ENCODE data around the gene RBM4.
"Not testable (repeated sequence)": the region's sequence is repeated elsewhere in the genome, so short reads cannot be mapped to it uniquely, and the experiment has no call there.

The RBM4 gene

DNA sequence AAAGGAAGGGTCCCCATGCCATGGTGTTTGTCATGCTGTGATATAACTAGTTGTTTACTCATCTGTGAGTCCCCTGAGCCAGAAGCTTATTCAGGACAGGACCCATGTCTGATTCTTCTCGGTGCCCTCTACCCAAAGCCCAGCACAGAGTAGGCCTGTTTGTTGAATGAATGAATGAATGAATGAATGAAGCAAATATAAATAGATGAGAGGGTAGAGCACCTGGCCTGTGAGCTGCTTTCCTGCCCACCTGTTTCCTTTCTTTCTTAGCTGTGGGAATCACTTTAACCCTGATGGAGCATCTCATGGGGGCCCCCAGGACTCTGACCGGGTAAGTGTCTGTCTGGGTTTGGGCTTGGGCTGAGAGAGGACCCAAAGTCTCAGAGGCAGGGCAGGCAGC, 38.3 kb upstream of the RBM4 start:
- Histone ChIP-seq H3K4me1 (ENCODE audit: insufficient read depth, low read length) (no peaks in the 10 kb centered on the region; the same call in 1 of the 2 replicates), H2AFZ (ENCODE audit: low read depth, low read length) (no peak overlapping the region), H3K79me2 (ENCODE audit: insufficient read depth, low read length) (peaks cover 3% of the 10 kb centered on the region; the same call in 1 of the 2 replicates), H3K9ac (ENCODE audit: low read depth, low read length) (no peak overlapping the region), H3K4me2 (ENCODE audit: insufficient read depth, low read length) (no peak overlapping the region), H3K9me3 (ENCODE audit: insufficient read depth, low read length, severe bottlenecking) (no peaks in the 10 kb centered on the region), H4K20me1 (ENCODE audit: insufficient read depth, low read length) (no peaks in the 10 kb centered on the region), H3K27ac (ENCODE audit: low read length) (no peak overlapping the region), H3K27me3 (ENCODE audit: insufficient read depth, low read length, poor library complexity) (no peaks in the 10 kb centered on the region), H3K36me3 (ENCODE audit: insufficient read depth, low read length) (peaks cover 31% of the 10 kb centered on the region), H3K4me3 (ENCODE audit: low read depth in 1 of 2, low read length in 2 of 2) (no peak overlapping the region)
- no peak for DNase-seq
- TF ChIP-seq, protein P1, sequence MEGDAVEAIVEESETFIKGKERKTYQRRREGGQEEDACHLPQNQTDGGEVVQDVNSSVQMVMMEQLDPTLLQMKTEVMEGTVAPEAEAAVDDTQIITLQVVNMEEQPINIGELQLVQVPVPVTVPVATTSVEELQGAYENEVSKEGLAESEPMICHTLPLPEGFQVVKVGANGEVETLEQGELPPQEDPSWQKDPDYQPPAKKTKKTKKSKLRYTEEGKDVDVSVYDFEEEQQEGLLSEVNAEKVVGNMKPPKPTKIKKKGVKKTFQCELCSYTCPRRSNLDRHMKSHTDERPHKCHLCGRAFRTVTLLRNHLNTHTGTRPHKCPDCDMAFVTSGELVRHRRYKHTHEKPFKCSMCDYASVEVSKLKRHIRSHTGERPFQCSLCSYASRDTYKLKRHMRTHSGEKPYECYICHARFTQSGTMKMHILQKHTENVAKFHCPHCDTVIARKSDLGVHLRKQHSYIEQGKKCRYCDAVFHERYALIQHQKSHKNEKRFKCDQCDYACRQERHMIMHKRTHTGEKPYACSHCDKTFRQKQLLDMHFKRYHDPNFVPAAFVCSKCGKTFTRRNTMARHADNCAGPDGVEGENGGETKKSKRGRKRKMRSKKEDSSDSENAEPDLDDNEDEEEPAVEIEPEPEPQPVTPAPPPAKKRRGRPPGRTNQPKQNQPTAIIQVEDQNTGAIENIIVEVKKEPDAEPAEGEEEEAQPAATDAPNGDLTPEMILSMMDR (IDR thresholded peaks at IDR 0.05; ENCODE audit: borderline replicate concordance, extremely low read depth, low read length, poor library complexity, severe bottlenecking): no peak
- TF ChIP-seq EZH2 (IDR thresholded peaks at IDR 0.05; ENCODE audit: borderline replicate concordance, low read depth, low read length, severe bottlenecking): no peak
- ATAC-seq (ENCODE audit: insufficient read depth, low read depth): no peak

DNA sequence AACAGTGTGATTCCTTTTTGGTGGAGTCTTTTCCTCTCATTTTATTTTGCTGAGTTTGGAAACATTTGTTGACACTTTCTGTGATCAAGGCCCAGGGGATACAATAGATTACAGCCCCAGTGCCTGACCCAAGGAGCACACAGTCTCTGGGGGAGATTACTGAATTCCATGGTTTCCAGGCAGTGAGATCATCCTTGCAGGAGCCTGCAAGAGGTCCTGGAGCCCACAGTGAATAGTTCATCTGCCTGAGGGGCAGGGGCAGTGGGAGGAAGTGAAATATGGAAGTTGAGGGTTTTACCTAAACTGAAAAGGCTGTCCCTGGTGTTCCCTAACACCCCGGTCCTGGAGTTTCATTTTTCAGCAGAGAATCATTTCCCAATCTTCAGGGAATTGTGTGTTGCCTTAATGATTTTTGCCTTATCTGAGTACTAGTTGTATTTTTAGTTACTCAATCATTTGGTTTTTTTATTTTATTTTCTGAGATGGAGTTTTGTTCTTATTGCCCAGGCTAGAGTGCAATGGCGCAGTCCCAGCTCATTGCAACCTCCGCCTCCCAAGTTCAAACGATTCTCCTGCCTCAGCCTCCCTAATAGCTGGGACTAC, 37.8 kb upstream of the RBM4 start:
- H3K9ac ChIP-seq (ENCODE audit: low read depth, low read length): no peak overlapping the region
- H3K79me2 ChIP-seq (ENCODE audit: insufficient read depth, low read length): peaks cover 3% of the 10 kb centered on the region; the same call in 1 of the 2 replicates
- H3K4me2 ChIP-seq (ENCODE audit: insufficient read depth, low read length): no peak overlapping the region
- no peak overlapping the region for H2AFZ ChIP-seq (ENCODE audit: low read depth, low read length)
- DNase-seq (no peak), ATAC-seq (ENCODE audit: insufficient read depth, low read depth) (no peak)
- TF ChIP-seq, protein P1 (IDR thresholded peaks at IDR 0.05; ENCODE audit: borderline replicate concordance, extremely low read depth, low read length, poor library complexity, severe bottlenecking): no peak
- TF ChIP-seq EZH2 (IDR thresholded peaks at IDR 0.05; ENCODE audit: borderline replicate concordance, low read depth, low read length, severe bottlenecking): no peak
- H3K36me3 ChIP-seq (ENCODE audit: insufficient read depth, low read length): peaks cover 36% of the 10 kb centered on the region
- H3K9me3 ChIP-seq (ENCODE audit: insufficient read depth, low read length, severe bottlenecking): no peaks in the 10 kb centered on the region
- H3K4me3 ChIP-seq (ENCODE audit: low read depth in 1 of 2, low read length in 2 of 2): no peak overlapping the region
- no peak overlapping the region for H3K27ac ChIP-seq (ENCODE audit: low read length)
- no peaks in the 10 kb centered on the region for H3K27me3 ChIP-seq (ENCODE audit: insufficient read depth, low read length, poor library complexity)
- no peaks in the 10 kb centered on the region for H4K20me1 ChIP-seq (ENCODE audit: insufficient read depth, low read length)
- H3K4me1 ChIP-seq (ENCODE audit: insufficient read depth, low read length): no peaks in the 10 kb centered on the region

DNA sequence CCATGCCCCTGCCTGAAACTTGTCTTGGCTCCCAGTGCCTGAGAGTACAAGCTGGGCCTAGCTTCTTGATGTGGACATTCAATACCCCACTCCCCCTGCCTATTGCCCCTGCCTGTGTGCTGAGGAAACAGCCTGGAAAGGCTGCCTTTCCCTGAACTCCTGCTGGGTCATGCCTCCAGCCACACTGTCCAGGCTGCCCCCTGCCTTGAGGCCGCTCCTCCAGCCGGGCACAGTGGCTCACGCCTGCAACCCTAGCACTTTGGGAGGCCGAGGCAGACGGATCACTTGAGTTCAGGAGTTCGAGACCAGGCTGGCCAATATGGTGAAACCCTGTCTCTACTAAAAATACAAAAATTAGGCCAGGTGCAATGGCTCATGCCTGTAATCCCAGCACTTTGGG, 35.4 kb upstream of the RBM4 start:
- H3K36me3 ChIP-seq (ENCODE audit: insufficient read depth, low read length): peaks cover 37% of the 10 kb centered on the region

DNA sequence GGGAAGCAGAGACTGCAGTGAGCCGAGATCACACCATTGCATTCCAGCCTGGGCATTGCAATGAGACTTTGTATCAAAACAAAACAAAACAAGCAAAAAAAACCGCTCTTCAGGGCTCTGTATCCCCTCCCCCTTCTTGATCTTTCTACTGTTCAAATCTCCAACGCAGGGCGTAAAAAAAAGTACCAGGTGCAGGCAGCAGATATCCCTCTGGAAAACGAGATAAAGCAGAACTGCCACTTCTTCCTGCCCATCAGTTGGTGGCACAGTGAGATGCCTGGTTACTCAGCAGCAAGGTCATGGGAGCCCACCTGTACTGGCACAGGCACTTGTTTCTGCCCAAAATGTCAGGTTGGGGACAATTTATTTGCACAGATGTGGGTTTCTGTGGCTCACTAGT, 34.3 kb upstream of the RBM4 start:
- Histone ChIP-seq H3K9ac (ENCODE audit: low read depth, low read length) (no peak overlapping the region), H3K27ac (ENCODE audit: low read length) (no peak overlapping the region), H3K4me1 (ENCODE audit: insufficient read depth, low read length) (no peaks in the 10 kb centered on the region), H3K4me2 (ENCODE audit: insufficient read depth, low read length) (no peak overlapping the region), H3K36me3 (ENCODE audit: insufficient read depth, low read length) (peaks cover 37% of the 10 kb centered on the region), H2AFZ (ENCODE audit: low read depth, low read length) (no peak overlapping the region), H3K79me2 (ENCODE audit: insufficient read depth, low read length) (no peaks in the 10 kb centered on the region), H4K20me1 (ENCODE audit: insufficient read depth, low read length) (no peaks in the 10 kb centered on the region), H3K27me3 (ENCODE audit: insufficient read depth, low read length, poor library complexity) (no peaks in the 10 kb centered on the region), H3K4me3 (ENCODE audit: low read depth in 1 of 2, low read length in 2 of 2) (no peak overlapping the region), H3K9me3 (ENCODE audit: insufficient read depth, low read length, severe bottlenecking) (no peaks in the 10 kb centered on the region)
- TF ChIP-seq, protein P1 (IDR thresholded peaks at IDR 0.05; ENCODE audit: borderline replicate concordance, extremely low read depth, low read length, poor library complexity, severe bottlenecking): no peak
- no peak for TF ChIP-seq EZH2 (IDR thresholded peaks at IDR 0.05; ENCODE audit: borderline replicate concordance, low read depth, low read length, severe bottlenecking)
- DNase-seq (no peak), ATAC-seq (ENCODE audit: insufficient read depth, low read depth) (no peak)

More for the DNA sequence above, 35.4 kb upstream of the RBM4 start:
- Histone ChIP-seq H2AFZ (ENCODE audit: low read depth, low read length) (no peak overlapping the region), H3K4me3 (ENCODE audit: low read depth in 1 of 2, low read length in 2 of 2) (no peak overlapping the region), H3K4me1 (ENCODE audit: insufficient read depth, low read length) (no peaks in the 10 kb centered on the region), H3K9ac (ENCODE audit: low read depth, low read length) (no peak overlapping the region), H3K4me2 (ENCODE audit: insufficient read depth, low read length) (no peak overlapping the region), H3K9me3 (ENCODE audit: insufficient read depth, low read length, severe bottlenecking) (no peaks in the 10 kb centered on the region), H3K79me2 (ENCODE audit: insufficient read depth, low read length) (no peaks in the 10 kb centered on the region), H4K20me1 (ENCODE audit: insufficient read depth, low read length) (no peaks in the 10 kb centered on the region), H3K27me3 (ENCODE audit: insufficient read depth, low read length, poor library complexity) (no peaks in the 10 kb centered on the region), H3K27ac (ENCODE audit: low read length) (no peak overlapping the region)
- no peak for DNase-seq
- TF ChIP-seq EZH2 (IDR thresholded peaks at IDR 0.05; ENCODE audit: borderline replicate concordance, low read depth, low read length, severe bottlenecking): no peak
- no peak for ATAC-seq (ENCODE audit: insufficient read depth, low read depth)

DNA sequence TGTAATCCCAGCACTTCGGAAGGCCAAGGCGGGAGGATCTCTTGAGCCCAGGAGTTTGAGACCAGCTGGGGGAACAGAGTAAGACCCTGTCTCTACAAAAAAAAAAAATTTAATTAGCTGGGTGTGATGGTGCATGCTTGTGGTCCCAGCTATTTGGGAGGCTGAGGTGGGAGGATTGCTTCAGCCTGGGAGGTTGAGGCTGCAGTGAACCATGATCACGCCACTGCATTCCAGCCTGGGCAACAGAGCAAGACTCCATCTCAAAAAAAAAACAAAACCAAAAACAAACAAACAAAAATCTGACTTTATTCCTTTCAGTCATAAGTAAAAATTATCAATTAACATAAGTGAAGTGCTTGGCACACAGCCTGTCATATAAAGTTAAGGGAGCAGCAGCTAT, 31.9 kb upstream of the RBM4 start:
- not testable (repeated sequence) for H3K4me2 ChIP-seq (ENCODE audit: insufficient read depth, low read length); H3K4me1 ChIP-seq (ENCODE audit: insufficient read depth, low read length); H3K4me3 ChIP-seq (ENCODE audit: low read depth in 1 of 2, low read length in 2 of 2); ATAC-seq (ENCODE audit: insufficient read depth, low read depth); H3K9ac ChIP-seq (ENCODE audit: low read depth, low read length); H4K20me1 ChIP-seq (ENCODE audit: insufficient read depth, low read length); H3K27ac ChIP-seq (ENCODE audit: low read length); H3K79me2 ChIP-seq (ENCODE audit: insufficient read depth, low read length); H3K9me3 ChIP-seq (ENCODE audit: insufficient read depth, low read length, severe bottlenecking); H2AFZ ChIP-seq (ENCODE audit: low read depth, low read length); DNase-seq; H3K27me3 ChIP-seq (ENCODE audit: insufficient read depth, low read length, poor library complexity)
- peaks cover 26% of the 10 kb centered on the region for H3K36me3 ChIP-seq (ENCODE audit: insufficient read depth, low read length)

All from DND-41 (cell line).